Sigmoid colon (tissue), 7 donors: ENCODE data around the gene AP3B1. TPM values are rescaled to one million over a fixed set of nuclear protein-coding genes. Genes with fewer than 3 reads are reported as not detected.

Experiments used
- DNase-seq: peaks from one replicate; pipeline ENCODE4 v3.0.0-alpha.2; 2019
- H3K27ac ChIP-seq, 4 donors: fragments of 200-600 bp; sonication (generic); one replicate each; pipeline ENCODE4 v1.5.1; 2016 to 2019; ENCODE audit warnings: mild to moderate bottlenecking in 1 of 4
- H3K27me3 ChIP-seq, 3 donors: fragments of 200-600 bp; sonication (generic); one replicate each; pipeline ENCODE4 v1.5.1; 2019; ENCODE audit warnings: mild to moderate bottlenecking in 1 of 3
- H3K36me3 ChIP-seq, 4 donors: fragments of 200-600 bp; sonication (generic); one replicate each; pipeline ENCODE4 v1.5.1; 2016 to 2019
- H3K4me1 ChIP-seq, 4 donors: fragments of 200-600 bp; sonication (generic); one replicate each; pipeline ENCODE4 v1.5.1; 2017 to 2019
- H3K4me3 ChIP-seq, 4 donors: fragments of 200-600 bp; sonication (generic); one replicate each; pipeline ENCODE4 v1.5.1; 2017 to 2019; ENCODE audit warnings: mild to moderate bottlenecking in 2 of 4, moderate library complexity in 1 of 4
- H3K9me3 ChIP-seq, 4 donors: fragments of 200-600 bp in 3 of 4; sonication (generic) in 3 of 4; one replicate each; pipeline versions ENCODE4 v1.5.1 to v1.6.1; 2013 to 2019
- EP300 ChIP-seq, 4 donors: sonication (generic); formaldehyde crosslinking; IDR thresholded peaks; one replicate each; pipeline ENCODE4 v1.6.1; 2017; ENCODE audit warnings: antibody characterized with exemption in 4 of 4
- POLR2A ChIP-seq, 2 donors: fragments of 450-650 bp; IDR thresholded peaks; one replicate each; pipeline ENCODE4 v1.6.1; 2016; ENCODE audit warnings: antibody characterized with exemption in 2 of 2, mild to moderate bottlenecking in 2 of 2, moderate library complexity in 2 of 2
- POLR2AphosphoS5 ChIP-seq, 4 donors: sonication (generic); formaldehyde crosslinking; IDR thresholded peaks; one replicate each; pipeline ENCODE4 v1.6.1; 2017; ENCODE audit warnings: antibody characterized with exemption in 4 of 4
- WGBS, 2 donors: extraction: QIAGEN DNeasy Blood & Tissue Kit; methylation state at CpG; one replicate each; pipeline ENCODE4 v1.1.7; 2013; 5-methylcytosine and 5-hydroxymethylcytosine counted together
- intact Hi-C: fragments of 100-400 bp; cut with DNase I; formaldehyde crosslinking; loops from one replicate; pipeline ENCODE4 v1.15.1; 2023
- polyA plus RNA-seq, 3 donors: library from polyadenylated mRNA; stranded (reverse); fragments of 200-250 nt; gene quantifications; one replicate each; pipeline ENCODE4 v1.2.3, GENCODE V29; 2013
- total RNA-seq, 4 donors: library from RNA; depleted of rRNA; stranded (reverse); fragments of >200 nt; gene quantifications; one replicate each; pipeline ENCODE4 v1.1.0, GENCODE V29; 2016
- TF ChIP-seq, protein P1 (sequence below), 4 experiments: fragments of 450-650 bp in 3 of 4; fragments of 200-600 bp in 1 of 4; IDR thresholded peaks; one replicate each; pipeline ENCODE4 v1.5.1; 2016 to 2019; ENCODE audit warnings: antibody characterized with exemption in 4 of 4, mild to moderate bottlenecking in 3 of 4, moderate library complexity in 2 of 4
- donor health status: healthy with polysubstance abuse.
- donor health status: Bipolar disorder and iron deficiency.
- donor health status: healthy.

The AP3B1 gene
- total and polyA plus RNA-seq, 7 donors: 26.8 to 48.2 (median 35.1) TPM

DNA sequence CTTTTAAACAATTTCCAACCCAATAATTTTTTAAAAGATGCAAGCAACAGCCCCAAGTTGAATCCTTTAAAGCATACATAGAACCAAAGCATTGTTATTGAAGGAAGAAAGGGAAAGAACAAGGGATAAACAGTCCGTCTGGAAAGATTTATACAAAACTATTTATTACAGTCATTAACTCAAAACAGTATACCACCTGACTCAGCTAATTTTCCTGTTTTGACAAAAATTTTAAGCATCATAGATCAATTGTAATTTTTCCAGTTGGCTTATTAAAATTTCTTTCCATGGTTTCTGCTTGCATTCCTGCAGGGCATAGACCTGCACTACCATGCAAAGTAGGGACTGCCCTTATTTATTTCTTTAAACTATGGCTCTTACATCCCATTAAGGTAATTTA, 29.9 kb downstream of the AP3B1 start:
- Histone ChIP-seq H3K36me3 (peaks cover 0 to 28% (median 3%) of the 10 kb centered on the region in 4 donors), H3K4me1 (peaks cover 0 to 5% (median 0%) of the 10 kb centered on the region in 4 donors), H3K27ac (no peak overlapping the region), H3K9me3 (no peaks in the 10 kb centered on the region), H3K27me3 (no peaks in the 10 kb centered on the region), H3K4me3 (no peak overlapping the region)
- TF ChIP-seq EP300 (IDR thresholded peaks at IDR 0.05) (no peak), POLR2AphosphoS5 (IDR thresholded peaks at IDR 0.05) (no peak), POLR2A (IDR thresholded peaks at IDR 0.05) (no peak)
- TF ChIP-seq, protein P1, sequence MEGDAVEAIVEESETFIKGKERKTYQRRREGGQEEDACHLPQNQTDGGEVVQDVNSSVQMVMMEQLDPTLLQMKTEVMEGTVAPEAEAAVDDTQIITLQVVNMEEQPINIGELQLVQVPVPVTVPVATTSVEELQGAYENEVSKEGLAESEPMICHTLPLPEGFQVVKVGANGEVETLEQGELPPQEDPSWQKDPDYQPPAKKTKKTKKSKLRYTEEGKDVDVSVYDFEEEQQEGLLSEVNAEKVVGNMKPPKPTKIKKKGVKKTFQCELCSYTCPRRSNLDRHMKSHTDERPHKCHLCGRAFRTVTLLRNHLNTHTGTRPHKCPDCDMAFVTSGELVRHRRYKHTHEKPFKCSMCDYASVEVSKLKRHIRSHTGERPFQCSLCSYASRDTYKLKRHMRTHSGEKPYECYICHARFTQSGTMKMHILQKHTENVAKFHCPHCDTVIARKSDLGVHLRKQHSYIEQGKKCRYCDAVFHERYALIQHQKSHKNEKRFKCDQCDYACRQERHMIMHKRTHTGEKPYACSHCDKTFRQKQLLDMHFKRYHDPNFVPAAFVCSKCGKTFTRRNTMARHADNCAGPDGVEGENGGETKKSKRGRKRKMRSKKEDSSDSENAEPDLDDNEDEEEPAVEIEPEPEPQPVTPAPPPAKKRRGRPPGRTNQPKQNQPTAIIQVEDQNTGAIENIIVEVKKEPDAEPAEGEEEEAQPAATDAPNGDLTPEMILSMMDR (IDR thresholded peaks at IDR 0.05): no peak
- DNase-seq: no peak
- intact Hi-C loops: no loop called here
- 87 to 96% methylated on average over 1 of the region's 1 CpG for WGBS, 2 donors

GRCh38 chr5:78260771-78261170, 33.7 kb downstream of the AP3B1 start:
- TF ChIP-seq POLR2A (IDR thresholded peaks at IDR 0.05) (no peak), EP300 (IDR thresholded peaks at IDR 0.05) (no peak), POLR2AphosphoS5 (IDR thresholded peaks at IDR 0.05) (no peak)
- TF ChIP-seq, protein P1 (IDR thresholded peaks at IDR 0.05): no peak
- DNase-seq: no peak
- no peaks in the 10 kb centered on the region for H3K4me1 ChIP-seq
- peaks cover 0 to 23% (median 3%) of the 10 kb centered on the region in 4 donors for H3K36me3 ChIP-seq
- intact Hi-C loops: no loop called here
- H3K9me3 ChIP-seq: no peaks in the 10 kb centered on the region
- H3K27ac ChIP-seq: no peak overlapping the region
- no peak overlapping the region for H3K4me3 ChIP-seq
- H3K27me3 ChIP-seq: no peaks in the 10 kb centered on the region
- 95 to 97% methylated on average over 2 of the region's 2 CpGs for WGBS, 2 donors

DNA sequence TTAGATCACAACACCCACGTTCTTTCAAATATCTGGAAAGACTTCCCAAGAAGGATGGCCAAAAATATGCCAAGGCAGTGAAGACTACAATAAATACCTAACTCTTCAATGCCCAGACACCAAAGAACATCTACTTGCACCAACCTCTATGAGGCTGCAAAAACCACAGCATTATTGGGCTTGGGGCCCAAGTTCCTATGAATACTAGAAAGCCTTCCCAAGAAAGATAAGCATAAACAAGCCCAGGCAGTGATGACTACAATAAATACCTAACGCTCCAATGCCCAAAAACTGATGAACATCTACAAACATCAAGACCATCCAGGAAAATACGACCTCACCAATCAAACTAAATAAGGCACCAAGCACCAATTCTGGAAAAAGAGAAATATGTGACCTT, 41.3 kb downstream of the AP3B1 start:
- DNase-seq: no peak
- TF ChIP-seq POLR2A (IDR thresholded peaks at IDR 0.05) (no peak), EP300 (IDR thresholded peaks at IDR 0.05) (no peak), POLR2AphosphoS5 (IDR thresholded peaks at IDR 0.05) (no peak)
- TF ChIP-seq, protein P1 (IDR thresholded peaks at IDR 0.05): no peak
- Histone ChIP-seq H3K9me3 (no peaks in the 10 kb centered on the region), H3K4me1 (no peaks in the 10 kb centered on the region), H3K27ac (no peak overlapping the region), H3K36me3 (no peaks in the 10 kb centered on the region), H3K27me3 (no peaks in the 10 kb centered on the region), H3K4me3 (no peak overlapping the region)
- intact Hi-C loops: no loop called here
- 96% methylated on average over 3 of the region's 3 CpGs for WGBS, 2 donors

DNA sequence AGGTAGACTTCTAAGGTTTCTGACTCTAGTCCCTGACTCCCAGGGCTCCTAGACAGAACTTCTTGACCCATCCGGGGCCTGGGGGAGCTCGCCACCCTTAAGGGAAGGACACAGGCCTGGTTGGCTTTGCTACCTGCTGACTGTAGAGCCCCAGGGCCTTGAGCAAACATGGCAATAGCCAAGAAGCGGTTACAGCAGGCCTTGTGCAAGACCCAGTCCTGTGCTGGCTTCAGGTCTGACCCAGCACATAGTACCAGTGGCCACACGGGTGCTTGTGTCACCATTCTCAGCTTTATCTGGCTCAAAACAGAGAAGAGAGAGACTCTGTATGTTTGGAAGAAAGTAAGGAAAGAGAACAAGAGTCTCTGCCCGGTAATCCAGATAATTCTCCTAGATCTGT, 41.8 kb downstream of the AP3B1 start:
- Histone ChIP-seq H3K9me3 (no peaks in the 10 kb centered on the region), H3K4me1 (no peaks in the 10 kb centered on the region), H3K4me3 (no peak overlapping the region), H3K27ac (no peak overlapping the region), H3K36me3 (no peaks in the 10 kb centered on the region), H3K27me3 (no peaks in the 10 kb centered on the region)
- 96 to 98% methylated on average over 5 of the region's 5 CpGs for WGBS, 2 donors
- intact Hi-C loops: no loop called here
- no peak for DNase-seq
- no peak for TF ChIP-seq POLR2AphosphoS5 (IDR thresholded peaks at IDR 0.05)
- no peak for TF ChIP-seq EP300 (IDR thresholded peaks at IDR 0.05)
- TF ChIP-seq, protein P1 (IDR thresholded peaks at IDR 0.05): no peak
- TF ChIP-seq POLR2A (IDR thresholded peaks at IDR 0.05): no peak

- 94 to 97% methylated on average over 7 of the region's 7 CpGs for WGBS, 2 donors
- no peaks in the 10 kb centered on the region for H3K27me3 ChIP-seq
- intact Hi-C loops: no loop called here
- TF ChIP-seq POLR2AphosphoS5 (IDR thresholded peaks at IDR 0.05) (no peak), EP300 (IDR thresholded peaks at IDR 0.05) (no peak), POLR2A (IDR thresholded peaks at IDR 0.05) (no peak)
- TF ChIP-seq, protein P1 (IDR thresholded peaks at IDR 0.05): no peak
- no peaks in the 10 kb centered on the region for H3K9me3 ChIP-seq
- no peaks in the 10 kb centered on the region for H3K36me3 ChIP-seq
- no peaks in the 10 kb centered on the region for H3K4me1 ChIP-seq
- DNase-seq: no peak
- H3K27ac ChIP-seq: no peak overlapping the region
- no peak overlapping the region for H3K4me3 ChIP-seq
Observed at GRCh38 chr5:78251663-78252284, 42.7 kb downstream of the AP3B1 start.
